HCT116 (cell line): ENCODE measurements around the gene ARSK. TPM values are rescaled to one million over a fixed set of nuclear protein-coding genes. Genes with fewer than 3 reads are reported as not detected.

Experiments
- ATAC-seq: fragments of 200-7000 bp; cut with Tn5 transposase; 2 replicates; pipeline ENCODE4 v1.9.1; 2020; ENCODE audit warnings: mild to moderate bottlenecking, moderate library complexity
- BruUV-seq: library from RNA; stranded (reverse); fragments of 400-500 nt; replicated peaks from 2 replicates; lab custom pipeline; 2021; lab: Mats Ljungman, UMichigan
- CTCF ChIA-PET: fragments of 300-600 bp; sonication (Branson Sonifier 250); formaldehyde crosslinking; loops from one replicate; lab custom pipeline; 2021; ENCODE audit warnings: antibody characterized with exemption; lab: Charles Lee
- POLR2A ChIA-PET: fragments of 300-600, 350-600 bp; sonication (Branson Sonifier 250); formaldehyde crosslinking; loops from one replicate; lab custom pipeline; 2021; ENCODE audit warnings: antibody characterized with exemption; lab: Charles Lee
- RAD21 ChIA-PET, 2 experiments: fragments of 300-600 bp; sonication (Branson Sonifier 250); formaldehyde crosslinking; loops; one replicate each; lab custom pipeline; 2023; ENCODE audit warnings: low total read pairs in 2 of 2; ENCODE audit not compliant: uncharacterized antibody in 2 of 2, unreplicated experiment in 2 of 2, low non-redundant PET in 1 of 2; lab: Charles Lee
- DNase-seq: peaks from one replicate; pipeline ENCODE4 v3.0.0-alpha.2; 2010; ENCODE audit warnings: low read depth, low spot score
- H2AFZ ChIP-seq: fragments of 200-600 bp; shearing (Covaris generic), sonication (generic); 2 replicates; pipeline ENCODE4 v1.6.1; 2017; ENCODE audit warnings: low read depth, mixed run types, mixed read lengths, antibody characterized with exemption, low read length; ENCODE audit not compliant: poor library complexity, severe bottlenecking
- H3K27ac ChIP-seq: 2 replicates; pipeline ENCODE4 v1.5.1; 2012; ENCODE audit warnings: low read depth, low read length
- H3K27me3 ChIP-seq: fragments of 200-600 bp; sonication (generic); 2 replicates; pipeline ENCODE4 v1.6.1; 2016; ENCODE audit warnings: mixed run types, low read length, mixed read lengths; ENCODE audit not compliant: insufficient read depth
- H3K36me3 ChIP-seq, 2 experiments: fragments of 200-500 bp in 1 of 2; fragments of 200-600 bp in 1 of 2; sonication (Bioruptor generic) in 1 of 2; sonication (generic) in 1 of 2; 2 replicates each; pipeline versions ENCODE4 v1.5.1 to v1.6.1; 2014 to 2016; ENCODE audit warnings: low read length in 2 of 2, inconsistent platforms in 1 of 2, mixed read lengths in 1 of 2, mixed run types in 1 of 2; ENCODE audit not compliant: insufficient read depth in 2 of 2, control insufficient read depth in 1 of 2
- H3K4me1 ChIP-seq, 2 experiments: fragments of 200-600 bp in 1 of 2; sonication (generic) in 1 of 2; 2 replicates each; pipeline versions ENCODE4 v1.5.1 to v1.6.1; 2012 to 2017; ENCODE audit warnings: low read length in 2 of 2, inconsistent platforms in 1 of 2, mild to moderate bottlenecking in 1 of 2, mixed read lengths in 1 of 2, mixed run types in 1 of 2, moderate library complexity in 1 of 2; ENCODE audit not compliant: insufficient read depth in 2 of 2, control insufficient read depth in 1 of 2
- H3K4me2 ChIP-seq: fragments of 200-600 bp; sonication (generic); 2 replicates; pipeline ENCODE4 v1.6.1; 2017; ENCODE audit warnings: mixed run types, low read length, mixed read lengths
- H3K4me3 ChIP-seq, 2 experiments: fragments of 200-600 bp in 1 of 2; sonication (generic) in 1 of 2; replicated peaks in 1 of 2; 2 replicates each; pipeline ENCODE4 v1.5.1; 2011 to 2016; ENCODE audit warnings: low read length in 2 of 2, control low read depth in 1 of 2, low read depth in 1 of 2, mild to moderate bottlenecking in 1 of 2, mixed read lengths in 1 of 2, mixed run types in 1 of 2
- H3K79me2 ChIP-seq: fragments of 200-600 bp; sonication (generic); 2 replicates; pipeline ENCODE4 v1.6.1; 2017; ENCODE audit warnings: mild to moderate bottlenecking, mixed run types, low read length, moderate library complexity, mixed read lengths; ENCODE audit not compliant: insufficient read depth
- H3K9ac ChIP-seq: fragments of 200-600 bp; sonication (generic); 2 replicates; pipeline ENCODE4 v1.6.1; 2016; ENCODE audit warnings: low read length, mixed read lengths
- H3K9me2 ChIP-seq: fragments of 200-600 bp; sonication (generic), shearing (Covaris generic); 2 replicates; pipeline ENCODE4 v1.6.1; 2017; ENCODE audit warnings: mixed run types, mild to moderate bottlenecking, moderate library complexity; ENCODE audit not compliant: insufficient read depth
- H3K9me3 ChIP-seq, 2 experiments: fragments of 200-500 bp in 1 of 2; fragments of 200-600 bp in 1 of 2; sonication (Bioruptor generic) in 1 of 2; sonication (generic) in 1 of 2; 2 replicates each; pipeline ENCODE4 v1.6.1; 2014 to 2017; ENCODE audit warnings: low read length in 2 of 2, mixed read lengths in 2 of 2, inconsistent platforms in 1 of 2, low read depth in 1 of 2, mild to moderate bottlenecking in 1 of 2, mixed run types in 1 of 2, moderate library complexity in 1 of 2; ENCODE audit not compliant: control insufficient read depth in 1 of 2, insufficient read depth in 1 of 2
- H4K20me1 ChIP-seq: fragments of 200-600 bp; sonication (generic), shearing (Covaris generic); 2 replicates; pipeline ENCODE4 v1.6.1; 2017; ENCODE audit warnings: mixed run types, mild to moderate bottlenecking, moderate library complexity; ENCODE audit not compliant: insufficient read depth
- CBX3 ChIP-seq: IDR thresholded peaks from 2 replicates; pipeline ENCODE4 v1.6.1; 2012; ENCODE audit warnings: low read depth
- CEBPB ChIP-seq: IDR thresholded peaks from 2 replicates; pipeline ENCODE4 v1.6.1; 2012; ENCODE audit warnings: low read depth
- EGR1 ChIP-seq: IDR thresholded peaks from 2 replicates; pipeline ENCODE4 v1.6.1; 2012; ENCODE audit warnings: low read depth
- EZH2 ChIP-seq: fragments of 200-600 bp; sonication (generic); IDR thresholded peaks from 2 replicates; pipeline ENCODE4 v1.6.1; 2017; ENCODE audit warnings: antibody characterized with exemption, mixed run types
- EZH2phosphoT487 ChIP-seq: fragments of 200-600 bp; IDR thresholded peaks from 2 replicates; pipeline ENCODE4 v1.6.1; 2018; ENCODE audit warnings: antibody characterized with exemption, borderline replicate concordance
- POLR2A ChIP-seq: IDR thresholded peaks from 2 replicates; pipeline ENCODE4 v1.7.0; 2011; ENCODE audit warnings: borderline replicate concordance; ENCODE audit not compliant: insufficient read depth, insufficient read length; ENCODE audit errors: extremely low read depth
- POLR2AphosphoS5 ChIP-seq: IDR thresholded peaks from 2 replicates; pipeline ENCODE4 v1.6.1; 2011; ENCODE audit warnings: mild to moderate bottlenecking, low read depth, low read length, moderate library complexity
- RAD21 ChIP-seq: IDR thresholded peaks from 2 replicates; pipeline ENCODE4 v1.6.1; 2012; ENCODE audit warnings: low read depth, mild to moderate bottlenecking
- ZBTB33 ChIP-seq: IDR thresholded peaks from 2 replicates; pipeline ENCODE4 v1.6.1; 2011; ENCODE audit warnings: mild to moderate bottlenecking, low read length, moderate library complexity; ENCODE audit not compliant: insufficient replicate concordance; ENCODE audit errors: extremely low read depth
- ZFX ChIP-seq: fragments of 450-650 bp; IDR thresholded peaks from 2 replicates; pipeline ENCODE4 v1.6.1; 2017
- ZNF274 ChIP-seq: fragments of 200-500 bp; sonication (Bioruptor generic); IDR thresholded peaks from 2 replicates; pipeline ENCODE4 v1.6.1; 2014; ENCODE audit warnings: mild to moderate bottlenecking, low read depth, low read length, inconsistent platforms
- intact Hi-C: fragments of 100-400 bp; cut with micrococcal nuclease; formaldehyde crosslinking; loops from 2 replicates; pipeline ENCODE4 v1.10.0; 2022
- total RNA-seq: library from RNA; stranded (reverse); gene quantifications from one replicate; pipeline ENCODE4 v1.2.1, GENCODE V29; 2021; ENCODE audit not compliant: unreplicated experiment
- TF ChIP-seq, protein P1 (sequence below): IDR thresholded peaks from 2 replicates; pipeline ENCODE4 v1.6.1; 2012

The ARSK gene
- total RNA-seq, 1 experiment from 2014 or later, result 4.6 TPM

DNA sequence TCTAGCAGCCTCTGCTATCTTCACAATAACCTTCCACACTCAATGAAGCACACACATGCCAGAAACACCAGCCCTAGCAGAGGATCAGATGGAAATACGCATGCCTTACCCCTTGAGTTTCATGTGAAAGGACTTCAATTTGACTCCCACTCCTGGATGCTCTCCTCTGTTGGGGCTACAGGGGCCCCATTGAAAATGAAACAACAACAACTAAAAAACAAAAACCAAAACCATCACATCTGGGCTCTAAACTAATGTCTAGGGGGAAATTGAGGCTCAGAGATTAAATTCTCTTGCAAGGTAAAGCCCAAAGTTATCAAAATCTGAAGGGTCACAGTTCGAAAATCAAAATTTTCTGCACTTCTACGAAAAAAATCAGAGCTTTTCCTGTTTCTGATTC, 83.7 kb downstream of the ARSK start:
- no peak overlapping the region for H3K27ac ChIP-seq
- TF ChIP-seq CEBPB, result no peak
- TF ChIP-seq POLR2AphosphoS5, result no peak
- no peak for TF ChIP-seq CBX3
- TF ChIP-seq RAD21, result no peak
- TF ChIP-seq EZH2phosphoT487, result no peak
- TF ChIP-seq EGR1, result no peak
- TF ChIP-seq POLR2A, result no peak
- TF ChIP-seq, protein P1, sequence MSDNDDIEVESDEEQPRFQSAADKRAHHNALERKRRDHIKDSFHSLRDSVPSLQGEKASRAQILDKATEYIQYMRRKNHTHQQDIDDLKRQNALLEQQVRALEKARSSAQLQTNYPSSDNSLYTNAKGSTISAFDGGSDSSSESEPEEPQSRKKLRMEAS, result no peak
- no peak for TF ChIP-seq ZNF274
- TF ChIP-seq ZBTB33, result no peak
- TF ChIP-seq EZH2, result no peak
- no peak for TF ChIP-seq ZFX
- TF ChIP-seq, all 23 proteins: peak for 0
- no peak overlapping the region for H3K9ac ChIP-seq
- H2AFZ ChIP-seq, result no peak overlapping the region
- H3K9me3 ChIP-seq, result no peaks in the 10 kb centered on the region
- ChIA-PET POLR2A (no interaction called here), RAD21 (no interaction called here), CTCF (no interaction called here)
- BruUV-seq, result no TSS peak
- no peaks in the 10 kb centered on the region for H3K36me3 ChIP-seq
- H3K27me3 ChIP-seq, result no peaks in the 10 kb centered on the region
- DNase-seq (no peak), ATAC-seq (no peak)
- H3K4me3 ChIP-seq, result no peak overlapping the region
- no peak overlapping the region for H3K4me2 ChIP-seq
- H3K9me2 ChIP-seq, result no peaks in the 10 kb centered on the region
- H3K79me2 ChIP-seq, result no peaks in the 10 kb centered on the region
- no peaks in the 10 kb centered on the region for H3K4me1 ChIP-seq
- intact Hi-C loops, result no loop called here
- no peaks in the 10 kb centered on the region for H4K20me1 ChIP-seq
